ENCODE results near the gene CDK2AP2.

DNA sequence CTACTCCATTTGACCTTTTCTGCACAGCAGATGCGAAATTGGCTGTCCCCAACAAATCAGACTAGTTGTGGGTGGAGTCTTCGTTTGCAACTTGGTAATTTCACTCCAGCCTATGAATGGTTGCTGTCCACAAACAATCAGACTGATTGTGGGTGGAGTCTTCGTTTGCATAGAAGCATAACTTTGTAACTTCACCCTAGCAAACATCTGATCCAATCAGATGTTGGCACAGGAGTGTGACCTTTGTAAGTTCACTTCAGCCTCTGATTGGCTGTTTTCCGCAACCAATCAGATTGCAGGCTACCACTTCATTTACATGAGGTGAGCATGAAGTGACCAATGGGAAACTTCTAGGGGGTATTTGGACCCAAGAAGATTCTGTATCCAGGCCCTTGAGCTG, 31.6 kb upstream of the CDK2AP2 start:
- TF ChIP-seq EP300 (IDR thresholded peaks at IDR 0.05), result no peak
- TF ChIP-seq, protein P1, sequence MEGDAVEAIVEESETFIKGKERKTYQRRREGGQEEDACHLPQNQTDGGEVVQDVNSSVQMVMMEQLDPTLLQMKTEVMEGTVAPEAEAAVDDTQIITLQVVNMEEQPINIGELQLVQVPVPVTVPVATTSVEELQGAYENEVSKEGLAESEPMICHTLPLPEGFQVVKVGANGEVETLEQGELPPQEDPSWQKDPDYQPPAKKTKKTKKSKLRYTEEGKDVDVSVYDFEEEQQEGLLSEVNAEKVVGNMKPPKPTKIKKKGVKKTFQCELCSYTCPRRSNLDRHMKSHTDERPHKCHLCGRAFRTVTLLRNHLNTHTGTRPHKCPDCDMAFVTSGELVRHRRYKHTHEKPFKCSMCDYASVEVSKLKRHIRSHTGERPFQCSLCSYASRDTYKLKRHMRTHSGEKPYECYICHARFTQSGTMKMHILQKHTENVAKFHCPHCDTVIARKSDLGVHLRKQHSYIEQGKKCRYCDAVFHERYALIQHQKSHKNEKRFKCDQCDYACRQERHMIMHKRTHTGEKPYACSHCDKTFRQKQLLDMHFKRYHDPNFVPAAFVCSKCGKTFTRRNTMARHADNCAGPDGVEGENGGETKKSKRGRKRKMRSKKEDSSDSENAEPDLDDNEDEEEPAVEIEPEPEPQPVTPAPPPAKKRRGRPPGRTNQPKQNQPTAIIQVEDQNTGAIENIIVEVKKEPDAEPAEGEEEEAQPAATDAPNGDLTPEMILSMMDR (IDR thresholded peaks at IDR 0.05), result no peak
